Measurements from ENCODE around the gene TARP.

The TARP gene

DNA sequence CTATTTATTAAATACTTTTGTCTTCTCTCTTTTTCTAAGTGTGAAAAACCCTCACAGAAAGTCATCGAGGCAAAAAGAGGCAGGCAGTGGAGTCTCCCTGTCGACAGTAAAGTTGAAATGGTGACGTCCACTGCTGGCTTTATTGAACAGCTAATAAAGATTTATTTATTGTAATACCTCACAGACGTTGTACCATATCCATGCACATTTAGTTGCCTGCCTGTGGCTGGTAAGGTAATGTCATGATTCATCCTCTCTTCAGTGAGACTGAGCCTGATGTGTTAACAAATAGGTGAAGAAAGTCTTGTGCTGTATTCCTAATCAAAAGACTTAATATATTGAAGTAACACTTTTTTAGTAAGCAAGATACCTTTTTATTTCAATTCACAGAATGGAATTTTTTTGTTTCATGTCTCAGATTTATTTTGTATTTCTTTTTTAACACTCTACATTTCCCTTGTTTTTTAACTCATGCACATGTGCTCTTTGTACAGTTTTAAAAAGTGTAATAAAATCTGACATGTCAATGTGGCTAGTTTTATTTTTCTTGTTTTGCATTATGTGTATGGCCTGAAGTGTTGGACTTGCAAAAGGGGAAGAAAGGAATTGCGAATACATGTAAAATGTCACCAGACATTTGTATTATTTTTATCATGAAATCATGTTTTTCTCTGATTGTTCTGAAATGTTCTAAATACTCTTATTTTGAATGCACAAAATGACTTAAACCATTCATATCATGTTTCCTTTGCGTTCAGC lies 43.4 kb downstream of the TARP start:
- Histone ChIP-seq H2AFZ (replicated peaks; ENCODE audit: low read length, poor library complexity) (no peak overlapping the region), H3K56ac (ENCODE audit: extremely low read depth, insufficient read depth, low read length) (no peak overlapping the region), H2BK20ac (ENCODE audit: low read depth, low read length) (no peak overlapping the region), H4K5ac (ENCODE audit: low read depth, low read length) (no peak overlapping the region), H4K20me1 (ENCODE audit: insufficient read depth, low read length) (no peaks in the 10 kb centered on the region), H3K27ac (ENCODE audit: insufficient read depth, low read length) (no peak overlapping the region), H4K91ac (ENCODE audit: insufficient read depth, low read depth, low read length) (no peak overlapping the region), H3K27me3 (ENCODE audit: control insufficient read depth, insufficient read depth, low read length) (no peaks in the 10 kb centered on the region), H3K4ac (ENCODE audit: low read depth, low read length) (no peak overlapping the region), H3K4me1 (ENCODE audit: control insufficient read depth, insufficient read depth, low read length) (peaks cover 2% of the 10 kb centered on the region), H2BK120ac (ENCODE audit: low read depth, low read length) (no peak overlapping the region), H3K23ac (ENCODE audit: low read depth, low read length) (no peak overlapping the region), H3K79me1 (ENCODE audit: low read depth in 1 of 2, low read length in 2 of 2) (no peaks in the 10 kb centered on the region), H3K9ac (ENCODE audit: low read depth, low read length) (no peak overlapping the region), H3K18ac (ENCODE audit: low read depth, low read length) (no peak overlapping the region), H2BK15ac (ENCODE audit: low read depth, low read length) (no peak overlapping the region), H3K9me1 (ENCODE audit: insufficient read depth, low read length) (no peaks in the 10 kb centered on the region; the same call in none of the 2 replicates), H4K8ac (ENCODE audit: low read depth in 2 of 2, low read length in 2 of 2) (no peak overlapping the region), H3K14ac (replicated peaks; ENCODE audit: low read depth, low read length) (no peak overlapping the region), H2AK9ac (replicated peaks; ENCODE audit: low read depth, low read length, poor library complexity) (no peak overlapping the region), H3K4me2 (ENCODE audit: low read depth, low read length) (no peak overlapping the region), H3K9me3 (ENCODE audit: control insufficient read depth, insufficient read depth, low read length) (no peaks in the 10 kb centered on the region), H2BK5ac (ENCODE audit: low read depth, low read length, poor library complexity, severe bottlenecking) (no peak overlapping the region), H3K4me3 (ENCODE audit: insufficient read depth, low read depth, low read length) (no peak overlapping the region), H3K36me3 (ENCODE audit: control insufficient read depth, insufficient read depth, low read length) (peaks cover 20% of the 10 kb centered on the region), H2AK5ac (ENCODE audit: low read depth, low read length) (no peak overlapping the region)
- intact Hi-C loops (cut with micrococcal nuclease), result no loop called here
- POLR2A ChIA-PET (ENCODE audit: unreplicated experiment), result no interaction called here
- CTCF ChIA-PET, result no interaction called here
- dilution Hi-C loops (cut with HindIII; ENCODE audit: low sequenced_read_pairs, unreplicated experiment), result no loop called here
- TSS peak; percentile 81 for BruUV-seq (replicated peaks)
- in situ Hi-C loops (cut with MboI; ENCODE audit: low sequenced_read_pairs), result no loop called here
- no CpG with 5 or more reads among the region's 6 CpGs for WGBS, 2 experiments (ENCODE audit: extremely low coverage in 2 of 2, insufficient read length in 1 of 2)
- DNase-seq, result no peak
- TF ChIP-seq FOS (IDR thresholded peaks at IDR 0.05; ENCODE audit: low read depth, low read length) (no peak), MAZ (IDR thresholded peaks at IDR 0.05; ENCODE audit: borderline replicate concordance, low read depth, low read length) (no peak), BHLHE40 (IDR thresholded peaks at IDR 0.05; ENCODE audit: low read depth, low read length) (no peak), CEBPB (IDR thresholded peaks at IDR 0.05; ENCODE audit: low read depth, low read length) (no peak), SMC3 (IDR thresholded peaks at IDR 0.05; ENCODE audit: low read depth, low read length) (no peak), RAD21 (IDR thresholded peaks at IDR 0.05; ENCODE audit: low read length) (no peak), RFX5 (IDR thresholded peaks at IDR 0.05; ENCODE audit: low read depth, low read length) (no peak), NFE2L2 (IDR thresholded peaks at IDR 0.05; ENCODE audit: low read depth, low read length) (no peak), POLR2A (IDR thresholded peaks at IDR 0.05; ENCODE audit: low read depth, low read length) (no peak), CHD1 (IDR thresholded peaks at IDR 0.05; ENCODE audit: low read depth, low read length) (no peak), MXI1 (IDR thresholded peaks at IDR 0.05; ENCODE audit: borderline replicate concordance, low read depth, low read length) (no peak), MAFK (IDR thresholded peaks at IDR 0.05; ENCODE audit: low read depth, low read length) (no peak), RCOR1 (IDR thresholded peaks at IDR 0.05; ENCODE audit: insufficient replicate concordance, low read length) (no peak)
- TF ChIP-seq, protein P1, sequence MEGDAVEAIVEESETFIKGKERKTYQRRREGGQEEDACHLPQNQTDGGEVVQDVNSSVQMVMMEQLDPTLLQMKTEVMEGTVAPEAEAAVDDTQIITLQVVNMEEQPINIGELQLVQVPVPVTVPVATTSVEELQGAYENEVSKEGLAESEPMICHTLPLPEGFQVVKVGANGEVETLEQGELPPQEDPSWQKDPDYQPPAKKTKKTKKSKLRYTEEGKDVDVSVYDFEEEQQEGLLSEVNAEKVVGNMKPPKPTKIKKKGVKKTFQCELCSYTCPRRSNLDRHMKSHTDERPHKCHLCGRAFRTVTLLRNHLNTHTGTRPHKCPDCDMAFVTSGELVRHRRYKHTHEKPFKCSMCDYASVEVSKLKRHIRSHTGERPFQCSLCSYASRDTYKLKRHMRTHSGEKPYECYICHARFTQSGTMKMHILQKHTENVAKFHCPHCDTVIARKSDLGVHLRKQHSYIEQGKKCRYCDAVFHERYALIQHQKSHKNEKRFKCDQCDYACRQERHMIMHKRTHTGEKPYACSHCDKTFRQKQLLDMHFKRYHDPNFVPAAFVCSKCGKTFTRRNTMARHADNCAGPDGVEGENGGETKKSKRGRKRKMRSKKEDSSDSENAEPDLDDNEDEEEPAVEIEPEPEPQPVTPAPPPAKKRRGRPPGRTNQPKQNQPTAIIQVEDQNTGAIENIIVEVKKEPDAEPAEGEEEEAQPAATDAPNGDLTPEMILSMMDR (conservative IDR thresholded peaks at IDR 0.05; ENCODE audit: low read depth, low read length), result no peak
- ATAC-seq (ENCODE audit: low read depth), result no peak
